Activated CD8-positive, alpha-beta T cell treated with anti-CD3 and anti-CD28 coated beads for 36 hours (primary cell): Measurements from ENCODE around the gene ERMAP. TPM values are rescaled to one million over a fixed set of nuclear protein-coding genes. Genes with fewer than 3 reads are reported as not detected.

Experiments used
- ATAC-seq: fragments of 200-7000 bp; cut with Tn5 transposase; one replicate; pipeline ENCODE4 v1.10.0; 2021; ENCODE audit warnings: mild to moderate bottlenecking, moderate library complexity
- CTCF ChIA-PET: fragments of 350-600 bp; sonication (Branson Sonifier 250); formaldehyde crosslinking; loops from one replicate; lab custom pipeline; 2021; ENCODE audit warnings: antibody characterized with exemption; lab: Charles Lee
- POLR2A ChIA-PET: fragments of 350-600 bp; sonication (Branson Sonifier 250); formaldehyde crosslinking; loops from one replicate; lab custom pipeline; 2021; ENCODE audit warnings: antibody characterized with exemption; lab: Charles Lee
- DNase-seq: peaks from one replicate; pipeline ENCODE4 v3.0.0-alpha.2; 2020
- H3K27ac Mint-ChIP-seq: one replicate; pipeline ENCODE4 v1.8.0; 2021; ENCODE audit warnings: mild to moderate bottlenecking, mixed read lengths
- H3K27me3 Mint-ChIP-seq: one replicate; pipeline ENCODE4 v1.8.0; 2021; ENCODE audit warnings: mixed read lengths
- H3K36me3 Mint-ChIP-seq: one replicate; pipeline ENCODE4 v1.8.0; 2021; ENCODE audit warnings: low read depth, mixed read lengths
- H3K4me1 Mint-ChIP-seq: one replicate; pipeline ENCODE4 v1.8.0; 2021; ENCODE audit warnings: low read depth, mixed read lengths
- H3K4me3 Mint-ChIP-seq: one replicate; pipeline ENCODE4 v1.8.0; 2021; ENCODE audit warnings: mild to moderate bottlenecking, moderate library complexity, mixed read lengths
- H3K9me3 Mint-ChIP-seq: one replicate; pipeline ENCODE4 v1.8.0; 2021; ENCODE audit warnings: mixed read lengths
- intact Hi-C: fragments of 100-400 bp; cut with micrococcal nuclease; formaldehyde crosslinking; loops from one replicate; pipeline ENCODE4 v1.10.0; 2022
- total RNA-seq, 2 experiments: library from RNA; stranded (reverse); gene quantifications; one replicate each; pipeline ENCODE4 v1.2.3, GENCODE V29; 2021
- TF ChIP-seq, protein P1 (sequence below): fragments of 200-600 bp; IDR thresholded peaks from one replicate; pipeline ENCODE4 v1.8.0; 2022; ENCODE audit warnings: antibody characterized with exemption, mild to moderate bottlenecking

ERMAP gene
- total RNA-seq, 2 experiments from 2014 or later = 3.9 to 4.4 TPM

DNA sequence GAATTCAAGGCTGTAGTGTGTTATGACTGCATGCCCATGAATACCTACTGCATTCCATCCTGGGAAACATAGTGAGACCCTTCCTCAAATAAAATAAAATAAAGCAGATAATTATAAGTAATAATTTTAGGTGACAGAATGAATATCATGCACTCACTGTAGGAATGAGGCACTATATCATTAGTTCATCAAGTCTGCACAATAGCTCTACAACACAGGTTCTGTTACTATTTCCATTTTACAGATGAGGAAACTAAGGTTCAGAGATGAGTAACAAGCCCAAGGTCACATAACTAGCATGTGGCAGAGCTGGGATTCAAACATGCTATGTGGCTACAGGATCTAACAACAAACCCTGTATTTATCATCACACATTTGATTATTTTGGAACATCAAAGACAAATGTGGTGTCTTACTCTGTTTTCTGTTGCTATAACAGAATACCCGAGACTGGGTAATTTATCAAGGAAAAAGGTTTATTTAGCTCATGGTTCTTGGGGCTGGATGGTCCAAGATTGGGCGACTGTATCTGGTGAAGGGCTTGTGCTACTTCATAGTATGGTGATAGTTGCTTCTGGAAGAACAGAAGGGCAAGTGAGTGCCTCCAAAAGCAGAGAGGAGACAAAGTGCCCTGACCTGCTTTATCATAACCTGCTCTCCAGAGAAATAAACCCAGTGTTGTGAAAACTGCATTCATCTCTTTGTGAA lies 24.7 kb downstream of the ERMAP start:
- H3K36me3 Mint-ChIP-seq = peaks cover 13% of the 10 kb centered on the region
- intact Hi-C loops = no loop called here
- no peak overlapping the region for H3K27ac Mint-ChIP-seq
- no peaks in the 10 kb centered on the region for H3K9me3 Mint-ChIP-seq
- peaks cover 2% of the 10 kb centered on the region for H3K4me1 Mint-ChIP-seq
- no peaks in the 10 kb centered on the region for H3K27me3 Mint-ChIP-seq
- ATAC-seq (no peak), DNase-seq (no peak)
- POLR2A ChIA-PET = no interaction called here
- CTCF ChIA-PET = no interaction called here
- TF ChIP-seq, protein P1, sequence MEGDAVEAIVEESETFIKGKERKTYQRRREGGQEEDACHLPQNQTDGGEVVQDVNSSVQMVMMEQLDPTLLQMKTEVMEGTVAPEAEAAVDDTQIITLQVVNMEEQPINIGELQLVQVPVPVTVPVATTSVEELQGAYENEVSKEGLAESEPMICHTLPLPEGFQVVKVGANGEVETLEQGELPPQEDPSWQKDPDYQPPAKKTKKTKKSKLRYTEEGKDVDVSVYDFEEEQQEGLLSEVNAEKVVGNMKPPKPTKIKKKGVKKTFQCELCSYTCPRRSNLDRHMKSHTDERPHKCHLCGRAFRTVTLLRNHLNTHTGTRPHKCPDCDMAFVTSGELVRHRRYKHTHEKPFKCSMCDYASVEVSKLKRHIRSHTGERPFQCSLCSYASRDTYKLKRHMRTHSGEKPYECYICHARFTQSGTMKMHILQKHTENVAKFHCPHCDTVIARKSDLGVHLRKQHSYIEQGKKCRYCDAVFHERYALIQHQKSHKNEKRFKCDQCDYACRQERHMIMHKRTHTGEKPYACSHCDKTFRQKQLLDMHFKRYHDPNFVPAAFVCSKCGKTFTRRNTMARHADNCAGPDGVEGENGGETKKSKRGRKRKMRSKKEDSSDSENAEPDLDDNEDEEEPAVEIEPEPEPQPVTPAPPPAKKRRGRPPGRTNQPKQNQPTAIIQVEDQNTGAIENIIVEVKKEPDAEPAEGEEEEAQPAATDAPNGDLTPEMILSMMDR = no peak
- H3K4me3 Mint-ChIP-seq = no peak overlapping the region

DNA sequence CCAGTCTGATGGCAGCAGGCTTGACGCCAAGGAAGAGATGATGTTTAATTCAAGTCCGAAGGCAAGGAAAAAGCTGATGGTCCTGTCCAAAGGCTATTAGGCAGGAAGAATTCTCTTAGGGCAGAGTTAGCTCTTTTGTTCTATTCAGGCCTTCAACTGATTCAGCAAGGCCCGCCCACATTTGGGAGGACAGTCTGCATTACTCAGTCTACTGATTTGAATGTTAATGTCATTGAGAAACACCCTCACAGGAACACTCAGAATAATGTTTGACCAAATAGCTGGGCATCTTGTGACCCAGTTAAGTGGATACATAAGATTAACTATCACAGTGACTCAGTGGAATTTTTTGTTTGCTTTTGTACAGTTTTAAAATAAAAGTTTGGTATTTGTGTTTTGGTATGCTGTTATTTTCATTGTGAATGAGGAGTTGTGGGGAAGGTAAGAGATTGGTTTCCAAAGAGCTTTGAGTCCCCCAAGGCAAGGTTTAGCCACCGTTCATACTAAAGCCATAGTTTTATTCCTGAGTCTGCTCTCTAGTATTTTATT lies 27.7 kb downstream of the ERMAP start:
- ChIA-PET POLR2A (interaction anchor here (1.0 to 2.9 kb wide), 3 partner anchors 12 to 78 kb away, joined by 3 to 10 read pairs (median 8); partner anchors contain the start of genes C1orf50, ERMAP, P3H1 and SVBP), CTCF (interaction anchor here (2.7 kb wide), 1 partner anchor 77 kb away, joined by 10 read pairs; the partner anchor contains the start of genes C1orf50 and P3H1)
- H3K4me1 Mint-ChIP-seq = peaks cover 24% of the 10 kb centered on the region
- ATAC-seq = no peak
- no peaks in the 10 kb centered on the region for H3K27me3 Mint-ChIP-seq
- H3K36me3 Mint-ChIP-seq = peaks cover 31% of the 10 kb centered on the region
- TF ChIP-seq, protein P1 = no peak
- H3K27ac Mint-ChIP-seq = no peak overlapping the region
- intact Hi-C loops = no loop called here
- no peak overlapping the region for H3K4me3 Mint-ChIP-seq
- H3K9me3 Mint-ChIP-seq = no peaks in the 10 kb centered on the region
- peak; percentile 22 for DNase-seq

DNA sequence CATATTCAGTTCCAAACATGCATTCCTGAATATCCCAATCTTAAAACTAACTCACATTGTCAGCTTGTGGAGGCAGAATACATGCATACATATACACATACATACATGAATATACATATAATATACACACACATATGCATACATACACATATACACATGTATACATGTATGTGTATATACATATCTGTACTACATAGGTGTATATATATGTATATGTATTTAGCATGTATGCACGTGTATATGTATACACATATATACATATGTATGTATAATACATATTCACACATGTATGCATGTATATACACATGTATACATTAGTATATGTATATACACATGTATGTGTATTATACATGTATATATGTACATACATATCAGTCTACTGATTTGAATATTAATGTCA lies 28.3 kb downstream of the ERMAP start:
- Mint-ChIP-seq H3K9me3 (no peaks in the 10 kb centered on the region), H3K27me3 (no peaks in the 10 kb centered on the region), H3K4me1 (peaks cover 28% of the 10 kb centered on the region), H3K36me3 (peaks cover 36% of the 10 kb centered on the region), H3K27ac (no peak overlapping the region), H3K4me3 (no peak overlapping the region)
- CTCF ChIA-PET = interaction anchor here (2.7 kb wide), 1 partner anchor 78 kb away, joined by 10 read pairs; the partner anchor contains the start of genes C1orf50 and P3H1
- TF ChIP-seq, protein P1 = no peak
- POLR2A ChIA-PET = interaction anchor here (1.0 to 2.9 kb wide), 4 partner anchors 12 to 91 kb away, joined by 3 to 10 read pairs (median 6); partner anchors contain the start of genes C1orf50, ERMAP, P3H1 and SVBP
- no peak for DNase-seq
- intact Hi-C loops = no loop called here
- ATAC-seq = no peak

DNA sequence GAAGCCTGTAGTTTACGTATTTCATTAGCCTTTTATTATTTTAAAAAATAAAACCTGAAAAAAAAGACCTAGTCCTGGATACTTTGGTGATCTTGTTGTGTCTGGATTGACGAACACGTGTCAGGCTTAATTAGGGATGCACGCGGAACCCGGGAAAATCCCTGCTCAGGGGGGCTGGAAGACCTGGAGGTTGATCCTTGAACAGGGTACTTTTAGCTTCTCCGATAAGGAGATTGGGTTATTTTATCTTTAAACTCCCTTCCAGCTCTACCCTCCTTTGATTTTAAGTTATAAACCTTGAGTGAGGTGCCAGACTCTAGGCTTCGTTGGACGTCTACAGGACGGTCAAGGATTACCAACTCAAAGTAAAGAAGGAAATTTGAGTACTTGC lies 28.9 kb downstream of the ERMAP start:
- intact Hi-C loops = no loop called here
- POLR2A ChIA-PET = interaction anchor here (0.6 to 2.9 kb wide), 9 partner anchors 11 to 325 kb away, joined by 3 to 10 read pairs (median 4); partner anchors contain the start of genes C1orf50, ERMAP, P3H1 and SVBP
- TF ChIP-seq, protein P1 = no peak
- H3K36me3 Mint-ChIP-seq = peaks cover 43% of the 10 kb centered on the region
- peak overlapping the region; percentile 92 for H3K4me3 Mint-ChIP-seq
- H3K27me3 Mint-ChIP-seq = no peaks in the 10 kb centered on the region
- H3K27ac Mint-ChIP-seq = peak overlapping the region; percentile 79
- CTCF ChIA-PET = interaction anchor here (0.9 to 4.0 kb wide), 17 partner anchors 8 to 389 kb away, joined by 3 to 16 read pairs (median 4); partner anchors contain the start of genes C1orf50, P3H1, PPCS and SVBP
- DNase-seq (peak; percentile 11), ATAC-seq (peak; percentile 5)
- H3K4me1 Mint-ChIP-seq = peaks cover 28% of the 10 kb centered on the region
- H3K9me3 Mint-ChIP-seq = peaks cover 2% of the 10 kb centered on the region
